HL-60 (cell line): ENCODE results near the gene LAMA1.

Experiments used
- CTCF ChIP-seq: IDR thresholded peaks from one replicate; pipeline ENCODE4 v1.5.1; 2011; ENCODE audit warnings: low read length, control low read depth, inconsistent platforms; ENCODE audit not compliant: insufficient read depth
- GABPA ChIP-seq: IDR thresholded peaks from 2 replicates; pipeline ENCODE4 v1.6.1; 2012; ENCODE audit warnings: low read depth
- POLR2AphosphoS5 ChIP-seq: IDR thresholded peaks from 2 replicates; pipeline ENCODE4 v1.6.1; 2012; ENCODE audit warnings: low read depth
- REST ChIP-seq: IDR thresholded peaks from 2 replicates; pipeline ENCODE4 v1.6.1; 2012; ENCODE audit warnings: low read depth; ENCODE audit not compliant: insufficient replicate concordance

- TF ChIP-seq CTCF = no peak
- TF ChIP-seq POLR2AphosphoS5 = no peak
- no peak for TF ChIP-seq GABPA
- TF ChIP-seq REST = no peak
These were observed 156.9 kb downstream of the LAMA1 start for GRCh38 chr18:6960656-6961055.
